Trophoblast cell (in vitro differentiated cells and primary cell): Measurements from ENCODE around the gene GPD1L.
"Not testable (repeated sequence)": the region's sequence is repeated elsewhere in the genome, so short reads cannot be mapped to it uniquely, and the experiment has no call there.

Experiments used
- DNase-seq, 2 donors: peaks; one replicate each; pipeline ENCODE4 v3.0.0-alpha.2; 2016
- H2AFZ ChIP-seq: 2 replicates; pipeline ENCODE4 v1.6.1; 2013; ENCODE audit warnings: low read length, moderate library complexity, mild to moderate bottlenecking; ENCODE audit not compliant: insufficient read depth, poor library complexity
- H2AK5ac ChIP-seq: 2 replicates; pipeline ENCODE4 v1.6.1; 2013; ENCODE audit warnings: mild to moderate bottlenecking, low read length
- H2BK120ac ChIP-seq: 2 replicates; pipeline ENCODE4 v1.6.1; 2013; ENCODE audit warnings: low read length, mild to moderate bottlenecking, moderate library complexity; ENCODE audit not compliant: insufficient read depth, poor library complexity
- H2BK12ac ChIP-seq: 2 replicates; pipeline ENCODE4 v1.6.1; 2013; ENCODE audit warnings: mild to moderate bottlenecking, low read length, moderate library complexity
- H2BK5ac ChIP-seq: 2 replicates; pipeline ENCODE4 v1.6.1; 2013; ENCODE audit warnings: low read length, low read depth, moderate library complexity, mild to moderate bottlenecking; ENCODE audit not compliant: poor library complexity
- H3K14ac ChIP-seq: 2 replicates; pipeline ENCODE4 v1.6.1; 2013; ENCODE audit warnings: mild to moderate bottlenecking, low read length
- H3K18ac ChIP-seq: 2 replicates; pipeline ENCODE4 v1.6.1; 2013; ENCODE audit warnings: mild to moderate bottlenecking, low read length
- H3K23ac ChIP-seq: 2 replicates; pipeline ENCODE4 v1.6.1; 2013; ENCODE audit warnings: low read length
- H3K27ac ChIP-seq: 2 replicates; pipeline ENCODE4 v1.5.1; 2013; ENCODE audit warnings: low read depth, mild to moderate bottlenecking, inconsistent platforms, low read length, moderate library complexity
- H3K27me3 ChIP-seq: 2 replicates; pipeline ENCODE4 v1.6.1; 2013; ENCODE audit warnings: inconsistent platforms, mild to moderate bottlenecking, low read length, moderate library complexity; ENCODE audit not compliant: insufficient read depth
- H3K36me3 ChIP-seq, 2 experiments: 1 replicate in 1 of 2; 2 replicates in 1 of 2; pipeline ENCODE4 v1.6.1; 2013; ENCODE audit warnings: low read length in 2 of 2, mild to moderate bottlenecking in 2 of 2, moderate library complexity in 1 of 2; ENCODE audit not compliant: insufficient read depth in 2 of 2, control insufficient read depth in 1 of 2
- H3K4ac ChIP-seq: 2 replicates; pipeline ENCODE4 v1.6.1; 2013; ENCODE audit warnings: low read depth, mild to moderate bottlenecking, low read length, moderate library complexity
- H3K4me1 ChIP-seq, 2 experiments: 1 replicate in 1 of 2; 2 replicates in 1 of 2; pipeline ENCODE4 v1.6.1; 2013; ENCODE audit warnings: low read length in 2 of 2, mild to moderate bottlenecking in 2 of 2, moderate library complexity in 1 of 2; ENCODE audit not compliant: insufficient read depth in 2 of 2, control insufficient read depth in 1 of 2
- H3K4me2 ChIP-seq: 2 replicates; pipeline ENCODE4 v1.6.1; 2013; ENCODE audit warnings: inconsistent platforms, mild to moderate bottlenecking, low read length, moderate library complexity
- H3K4me3 ChIP-seq: 2 replicates; pipeline ENCODE4 v1.5.1; 2013; ENCODE audit warnings: mild to moderate bottlenecking, low read depth, low read length, inconsistent platforms
- H3K79me1 ChIP-seq: one replicate; pipeline ENCODE4 v1.6.1; 2013; ENCODE audit warnings: low read length
- H3K79me2 ChIP-seq: 2 replicates; pipeline ENCODE4 v1.6.1; 2013; ENCODE audit warnings: low read length, mild to moderate bottlenecking; ENCODE audit not compliant: control insufficient read depth, insufficient read depth, poor library complexity
- H3K9ac ChIP-seq: 2 replicates; pipeline ENCODE4 v1.6.1; 2013; ENCODE audit warnings: mild to moderate bottlenecking, low read length
- H3K9me3 ChIP-seq: 2 replicates; pipeline ENCODE4 v1.6.1; 2013; ENCODE audit warnings: low read depth, mild to moderate bottlenecking, control low read depth, inconsistent platforms, low read length; ENCODE audit not compliant: insufficient read depth
- H4K12ac ChIP-seq: 2 replicates; pipeline ENCODE4 v1.6.1; 2013; ENCODE audit warnings: low read depth, mild to moderate bottlenecking, low read length, moderate library complexity
- H4K8ac ChIP-seq: 2 replicates; pipeline ENCODE4 v1.6.1; 2013; ENCODE audit warnings: low read depth, mild to moderate bottlenecking, low read length, moderate library complexity
- H4K91ac ChIP-seq: one replicate; pipeline ENCODE4 v1.6.1; 2013; ENCODE audit warnings: low read depth, mild to moderate bottlenecking, low read length, moderate library complexity
- WGBS: extraction: QIAGEN DNeasy Blood & Tissue Kit; methylation state at CpG from one replicate; pipeline ENCODE4 v1.1.7; 2013; ENCODE audit warnings: missing lambda C conversion rate; ENCODE audit not compliant: insufficient read length, insufficient coverage; ENCODE audit errors: extremely low coverage; 5-methylcytosine and 5-hydroxymethylcytosine counted together

The GPD1L gene

DNA sequence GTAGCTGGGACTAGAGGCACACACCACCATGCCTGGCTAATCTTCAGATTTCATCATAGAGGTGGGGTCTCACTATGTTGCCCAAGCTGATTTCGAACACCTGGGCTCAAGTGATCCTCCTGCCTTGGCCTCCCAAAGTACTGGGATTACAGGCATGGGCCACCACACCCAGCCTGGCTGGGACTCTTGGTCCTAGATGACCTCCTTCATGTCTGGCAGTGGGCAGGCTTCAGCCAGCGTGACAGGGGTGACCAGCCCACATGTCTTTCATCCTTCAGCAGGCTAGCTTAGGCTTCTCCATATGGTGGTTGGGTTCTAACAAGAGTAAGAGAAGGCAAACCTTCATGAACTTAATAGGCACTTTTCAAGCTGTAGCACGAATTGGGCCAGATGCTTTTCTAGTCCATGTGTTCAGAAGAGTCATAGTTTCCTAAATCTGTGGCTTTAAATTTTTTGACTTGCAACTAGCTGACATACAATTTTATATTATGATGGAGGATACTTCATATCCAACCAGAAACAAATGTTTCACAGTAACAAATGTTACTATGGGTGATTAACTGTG is 7.6 kb downstream of the GPD1L start:
- no peak overlapping the region for H2BK5ac ChIP-seq
- no peaks in the 10 kb centered on the region for H3K27me3 ChIP-seq
- H3K18ac ChIP-seq = no peak overlapping the region
- no peak for DNase-seq
- no peak overlapping the region for H4K12ac ChIP-seq
- H3K4me3 ChIP-seq = no peak overlapping the region
- no CpG with 5 or more reads among the region's 3 CpGs for WGBS
- H3K4me1 ChIP-seq = peaks cover 0 to 3% of the 10 kb centered on the region in 2 experiments
- H2AK5ac ChIP-seq = no peak overlapping the region
- no peak overlapping the region for H2BK120ac ChIP-seq
- no peak overlapping the region for H2BK12ac ChIP-seq
- no peak overlapping the region for H3K23ac ChIP-seq
- H3K79me1 ChIP-seq = no peaks in the 10 kb centered on the region
- H3K4me2 ChIP-seq = no peak overlapping the region
- no peak overlapping the region for H4K91ac ChIP-seq
- H3K27ac ChIP-seq = no peak overlapping the region
- H2AFZ ChIP-seq = no peak overlapping the region
- H4K8ac ChIP-seq = no peak overlapping the region
- no peak overlapping the region for H3K14ac ChIP-seq
- H3K9ac ChIP-seq = no peak overlapping the region
- H3K9me3 ChIP-seq = no peaks in the 10 kb centered on the region
- H3K36me3 ChIP-seq = no peaks in the 10 kb centered on the region
- H3K79me2 ChIP-seq = no peaks in the 10 kb centered on the region
- H3K4ac ChIP-seq = no peak overlapping the region

DNA sequence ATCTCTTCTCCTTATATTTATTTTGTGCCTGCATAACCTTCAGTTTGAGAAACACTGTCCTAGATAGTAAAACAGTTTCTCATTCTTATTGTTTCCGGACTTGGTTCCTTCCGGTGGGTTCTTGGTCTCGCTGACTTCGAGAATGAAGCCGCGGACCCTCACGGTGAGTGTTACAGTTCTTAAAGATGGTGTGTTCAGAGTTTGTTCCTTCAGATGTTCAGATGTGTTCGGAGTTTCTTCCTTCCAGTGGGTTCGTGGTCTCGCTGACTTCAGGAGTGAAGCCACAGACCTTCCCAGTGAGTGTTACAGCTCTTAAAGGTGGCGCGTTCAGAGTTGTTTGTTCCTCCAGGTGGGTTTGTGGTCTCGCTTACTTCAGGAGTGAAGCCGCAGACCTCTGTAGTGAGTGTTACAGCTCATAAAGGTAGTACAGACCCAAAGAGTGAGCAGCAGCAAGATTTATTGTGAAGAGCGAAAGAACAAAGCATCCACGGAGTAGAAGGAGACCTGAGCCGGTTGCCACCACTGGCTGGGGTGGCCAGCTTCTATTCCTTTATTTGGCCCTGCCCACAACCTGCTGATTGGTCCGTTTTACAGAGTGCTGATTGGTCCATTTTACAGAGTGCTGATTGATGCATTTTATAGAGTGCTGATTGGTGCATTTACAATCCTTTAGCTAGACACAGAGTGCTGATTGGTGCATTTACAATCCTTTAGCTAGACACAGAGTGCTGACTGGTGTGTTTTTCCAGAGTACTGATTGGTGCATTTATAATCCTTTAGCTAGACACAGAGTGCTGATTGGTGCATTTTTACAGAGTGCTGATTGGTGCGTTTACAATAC is 8.3 kb downstream of the GPD1L start:
- H3K9me3 ChIP-seq = not testable (repeated sequence)
- no CpG with 5 or more reads among the region's 19 CpGs for WGBS

DNA sequence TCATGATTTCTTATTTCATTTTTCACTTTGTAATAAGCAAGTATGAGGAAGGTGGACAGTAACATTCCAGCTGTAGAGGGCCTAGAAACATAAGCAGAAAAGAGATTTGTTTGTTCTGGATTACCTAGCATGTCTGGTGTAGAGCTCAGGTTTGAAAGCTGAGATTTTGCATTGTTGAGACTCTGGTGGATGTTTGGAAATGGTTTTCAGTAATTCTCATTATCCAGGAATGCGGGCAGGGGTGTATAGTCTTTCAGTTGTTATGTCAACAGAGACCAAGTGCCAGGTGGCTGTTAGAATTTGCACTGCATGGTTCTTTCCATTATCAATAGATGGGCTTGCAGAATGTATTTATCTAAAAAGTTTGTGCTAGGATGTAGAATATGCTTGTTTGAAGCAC is 10.9 kb downstream of the GPD1L start:
- no CpG with 5 or more reads among the region's 1 CpG for WGBS
- no peak overlapping the region for H3K4me3 ChIP-seq
- no peak overlapping the region for H2AK5ac ChIP-seq
- H3K18ac ChIP-seq = no peak overlapping the region
- no peak overlapping the region for H3K23ac ChIP-seq
- no peak overlapping the region for H4K12ac ChIP-seq
- H4K91ac ChIP-seq = no peak overlapping the region
- H3K27ac ChIP-seq = no peak overlapping the region
- no peak overlapping the region for H3K14ac ChIP-seq
- no peaks in the 10 kb centered on the region for H3K36me3 ChIP-seq
- H2AFZ ChIP-seq = no peak overlapping the region
- no peak overlapping the region for H3K4me2 ChIP-seq
- no peaks in the 10 kb centered on the region for H3K9me3 ChIP-seq
- H3K4ac ChIP-seq = no peak overlapping the region
- H3K79me1 ChIP-seq = no peaks in the 10 kb centered on the region
- no peak overlapping the region for H4K8ac ChIP-seq
- H2BK120ac ChIP-seq = no peak overlapping the region
- no peaks in the 10 kb centered on the region for H3K27me3 ChIP-seq
- H2BK12ac ChIP-seq = no peak overlapping the region
- no peak overlapping the region for H2BK5ac ChIP-seq
- no peak overlapping the region for H3K9ac ChIP-seq
- no peaks in the 10 kb centered on the region for H3K79me2 ChIP-seq
- peak in 1 of 2 donors; percentile 48 for DNase-seq
- no peaks in the 10 kb centered on the region for H3K4me1 ChIP-seq

More for the DNA sequence above, 8.3 kb downstream of the GPD1L start:
- H3K4me2 ChIP-seq, H3K79me1 ChIP-seq, H3K14ac ChIP-seq, H2BK5ac ChIP-seq, H3K9ac ChIP-seq, H3K4me1 ChIP-seq, H3K23ac ChIP-seq, H4K8ac ChIP-seq, DNase-seq, H2BK12ac ChIP-seq, H3K4me3 ChIP-seq, H3K4ac ChIP-seq, H3K27me3 ChIP-seq, H4K12ac ChIP-seq, H3K79me2 ChIP-seq, H2AK5ac ChIP-seq, H3K27ac ChIP-seq, H3K36me3 ChIP-seq, H2AFZ ChIP-seq, H4K91ac ChIP-seq, H3K18ac ChIP-seq, H2BK120ac ChIP-seq: not testable (repeated sequence)

DNA sequence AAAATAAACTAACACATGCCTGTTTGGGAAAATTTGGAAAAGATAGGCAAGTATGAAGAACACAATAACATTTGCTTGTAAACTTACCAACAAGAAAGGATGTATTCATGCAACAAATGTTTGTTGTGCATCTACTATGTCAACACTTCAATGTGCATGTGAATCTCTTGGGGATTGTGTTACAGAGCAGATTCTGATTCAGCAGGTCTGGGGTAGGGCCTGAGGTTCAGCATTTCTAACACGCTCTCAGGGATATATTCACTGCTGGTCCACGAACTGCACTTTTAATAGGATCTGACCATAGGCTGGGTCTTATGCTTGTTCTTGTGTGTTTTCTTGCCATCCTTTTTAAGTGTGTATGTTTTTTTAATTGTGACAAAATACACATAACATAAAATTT is 11.8 kb downstream of the GPD1L start:
- H3K18ac ChIP-seq = no peak overlapping the region
- H2AK5ac ChIP-seq = no peak overlapping the region
- no CpG with 5 or more reads among the region's 2 CpGs for WGBS
- no peaks in the 10 kb centered on the region for H3K79me2 ChIP-seq
- H3K9me3 ChIP-seq = no peaks in the 10 kb centered on the region
- H3K9ac ChIP-seq = no peak overlapping the region
- no peaks in the 10 kb centered on the region for H3K79me1 ChIP-seq
- H3K14ac ChIP-seq = no peak overlapping the region
- no peak overlapping the region for H3K23ac ChIP-seq
- no peak overlapping the region for H3K27ac ChIP-seq
- no peaks in the 10 kb centered on the region for H3K27me3 ChIP-seq
- H3K36me3 ChIP-seq = no peaks in the 10 kb centered on the region
- no peak overlapping the region for H3K4me3 ChIP-seq
- H3K4ac ChIP-seq = no peak overlapping the region
- H2BK120ac ChIP-seq = no peak overlapping the region
- DNase-seq = no peak
- H2BK12ac ChIP-seq = no peak overlapping the region
- H2BK5ac ChIP-seq = no peak overlapping the region
- no peaks in the 10 kb centered on the region for H3K4me1 ChIP-seq
- H3K4me2 ChIP-seq = no peak overlapping the region
- no peak overlapping the region for H4K12ac ChIP-seq
- H4K91ac ChIP-seq = no peak overlapping the region
- H4K8ac ChIP-seq = no peak overlapping the region
- H2AFZ ChIP-seq = no peak overlapping the region
